ENCODE measurements around the gene GPATCH8.

- TF ChIP-seq POLR2A (IDR thresholded peaks at IDR 0.05; ENCODE audit: low read length) (no peak), GATA1 (IDR thresholded peaks at IDR 0.05; ENCODE audit: low read depth, low read length) (no peak)
Observed at GRCh38 chr17:44464037-44464436, 39.2 kb downstream of the GPATCH8 start.
